Naive B cell (primary cell): ENCODE data around the gene IKZF3. TPM values are rescaled to one million over a fixed set of nuclear protein-coding genes. Genes with fewer than 3 reads are reported as not detected.
"Not testable (repeated sequence)": the region's sequence is repeated elsewhere in the genome, so short reads cannot be mapped to it uniquely, and the experiment has no call there.

Experiments used
- ATAC-seq, 2 donors: fragments of 150-1000 bp; cut with Tn5 transposase; 2 replicates each; pipeline ENCODE4 v1.10.0; 2021; ENCODE audit warnings: low read depth in 2 of 2, mild to moderate bottlenecking in 2 of 2, moderate library complexity in 2 of 2
- DNase-seq: peaks from one replicate; pipeline ENCODE4 v3.0.0; 2022
- H3K27ac Mint-ChIP-seq, 6 donors: one replicate each; pipeline ENCODE4 v1.8.0; 2020 to 2022; ENCODE audit warnings: mild to moderate bottlenecking in 6 of 6, mixed read lengths in 6 of 6, moderate library complexity in 5 of 6, inconsistent platforms in 2 of 6
- H3K27me3 Mint-ChIP-seq, 3 donors: one replicate each; pipeline ENCODE4 v1.8.0; 2021 to 2022; ENCODE audit warnings: mixed read lengths in 3 of 3, mild to moderate bottlenecking in 1 of 3
- H3K36me3 Mint-ChIP-seq, 2 donors: one replicate each; pipeline ENCODE4 v1.8.0; 2020 to 2022; ENCODE audit warnings: mixed read lengths in 2 of 2, inconsistent platforms in 1 of 2, mild to moderate bottlenecking in 1 of 2
- H3K4me1 Mint-ChIP-seq, 3 donors: one replicate each; pipeline ENCODE4 v1.8.0; 2020 to 2022; ENCODE audit warnings: mixed read lengths in 3 of 3, inconsistent platforms in 1 of 3, mild to moderate bottlenecking in 1 of 3, moderate library complexity in 1 of 3
- H3K4me3 Mint-ChIP-seq, 8 donors: one replicate each; pipeline ENCODE4 v1.8.0; 2020 to 2022; ENCODE audit warnings: mild to moderate bottlenecking in 8 of 8, mixed read lengths in 8 of 8, moderate library complexity in 8 of 8, inconsistent platforms in 2 of 8
- H3K9me3 Mint-ChIP-seq, 7 donors: one replicate each; pipeline ENCODE4 v1.8.0; 2020 to 2022; ENCODE audit warnings: mixed read lengths in 7 of 7, mild to moderate bottlenecking in 5 of 7, inconsistent platforms in 2 of 7, moderate library complexity in 1 of 7
- polyA plus RNA-seq, 6 donors: library from polyadenylated mRNA; unstranded; fragments of 300-500 nt; fragmentation: Illumina TruSeq; gene quantifications; one replicate each; pipeline ENCODE4 v1.2.3, GENCODE V29; 2021; ENCODE audit warnings: low read depth in 6 of 6

IKZF3 gene
- polyA plus RNA-seq, 6 donors from 2014 or later = 0.75 to 127 (median 39.8) TPM

DNA sequence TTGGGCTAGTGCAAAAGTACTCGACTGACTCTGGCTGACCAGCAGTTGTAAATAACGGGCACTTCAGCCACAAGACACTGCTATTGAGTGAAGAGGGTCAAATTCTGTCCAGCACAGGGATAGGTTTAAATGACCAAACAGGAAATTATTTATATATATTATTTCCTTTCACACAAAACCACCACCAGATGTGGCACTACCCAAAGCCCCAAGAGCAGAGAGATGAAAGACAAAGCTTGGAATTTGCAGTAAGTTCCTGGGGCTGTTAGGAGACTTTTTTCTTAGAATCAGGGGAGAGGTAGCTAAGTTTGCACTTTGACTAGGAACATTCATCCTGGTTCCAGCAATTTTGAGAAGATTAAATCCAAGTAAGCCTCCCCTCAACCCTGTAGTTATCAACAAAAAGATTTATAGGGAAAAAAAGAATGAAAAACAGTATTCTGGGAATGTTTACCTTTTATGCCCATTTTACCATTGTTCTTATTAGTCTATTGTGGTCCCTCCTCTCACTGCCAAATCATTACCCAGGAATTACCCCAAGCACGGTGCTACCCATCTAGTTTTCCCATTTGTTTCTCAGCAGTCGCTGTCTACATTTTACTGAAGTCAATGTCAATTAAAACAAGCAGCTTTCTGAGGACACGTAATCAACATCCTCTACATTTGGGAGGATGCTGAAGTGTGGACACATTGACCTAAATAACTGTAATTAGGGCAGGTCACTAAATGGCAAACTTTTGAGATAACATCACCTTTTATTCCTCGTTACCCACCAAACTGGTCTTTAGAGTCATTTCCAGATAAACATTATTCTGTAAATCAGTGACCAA, 82.9 kb downstream of the IKZF3 start:
- Mint-ChIP-seq H3K4me3 (peak overlapping the region in 5 of 8 donors; percentile 31 to 78 (median 46)), H3K9me3 (no peaks in the 10 kb centered on the region), H3K27me3 (no peaks in the 10 kb centered on the region), H3K36me3 (peaks cover 43 to 44% of the 10 kb centered on the region in 2 donors), H3K4me1 (peaks cover 60 to 89% (median 72%) of the 10 kb centered on the region in 3 donors), H3K27ac (peak overlapping the region; percentile 80 to 93 (median 88))
- DNase-seq (no peak), ATAC-seq (no peak)

DNA sequence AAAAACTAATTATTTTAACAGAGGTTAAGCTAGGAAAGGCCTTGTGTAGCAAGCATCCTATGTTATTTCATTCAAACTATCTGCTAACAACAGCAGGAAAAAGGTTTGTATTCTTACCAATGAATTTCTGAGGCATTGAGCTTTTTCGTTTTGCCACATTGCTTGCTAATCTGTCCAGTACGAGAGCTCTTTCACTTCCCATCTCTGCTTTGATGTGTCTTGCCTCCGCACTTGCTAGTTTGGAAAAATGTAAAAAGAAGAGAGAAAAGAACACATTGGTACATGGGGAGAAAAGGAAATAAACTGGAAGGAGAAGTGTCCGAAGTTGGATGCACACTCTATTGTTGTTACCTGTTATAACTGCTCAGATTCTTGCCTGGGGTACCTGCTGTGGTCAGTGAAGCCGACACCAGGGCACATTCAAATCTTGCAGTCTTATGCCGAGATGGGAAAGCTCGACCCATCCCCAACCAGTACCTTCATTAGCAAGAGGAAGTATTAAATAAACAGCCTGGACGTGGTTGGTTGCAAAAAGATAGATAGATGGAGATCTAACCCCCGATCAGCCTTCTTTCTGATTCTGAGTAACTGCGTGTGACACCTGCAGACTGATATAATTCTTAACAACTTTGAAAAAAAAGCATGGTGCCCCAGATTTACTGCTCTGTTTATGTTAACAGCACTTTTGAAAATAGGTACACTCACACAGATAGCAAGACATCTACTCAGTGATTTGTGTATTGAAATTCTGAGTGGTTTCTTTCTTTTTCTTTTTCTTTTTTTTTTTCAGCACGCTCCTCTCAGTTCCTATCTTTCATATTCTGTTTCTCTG, 86.4 kb downstream of the IKZF3 start:
- no peaks in the 10 kb centered on the region for H3K9me3 Mint-ChIP-seq
- ATAC-seq (peak; percentile 32 to 45), DNase-seq (peak; percentile 17)
- H3K27me3 Mint-ChIP-seq = no peaks in the 10 kb centered on the region
- H3K27ac Mint-ChIP-seq = peak overlapping the region; percentile 64 to 96 (median 82)
- peaks cover 36 to 40% of the 10 kb centered on the region in 2 donors for H3K36me3 Mint-ChIP-seq
- H3K4me1 Mint-ChIP-seq = peaks cover 72 to 94% (median 80%) of the 10 kb centered on the region in 3 donors
- H3K4me3 Mint-ChIP-seq = peak overlapping the region; percentile 80 to 95 (median 90)

DNA sequence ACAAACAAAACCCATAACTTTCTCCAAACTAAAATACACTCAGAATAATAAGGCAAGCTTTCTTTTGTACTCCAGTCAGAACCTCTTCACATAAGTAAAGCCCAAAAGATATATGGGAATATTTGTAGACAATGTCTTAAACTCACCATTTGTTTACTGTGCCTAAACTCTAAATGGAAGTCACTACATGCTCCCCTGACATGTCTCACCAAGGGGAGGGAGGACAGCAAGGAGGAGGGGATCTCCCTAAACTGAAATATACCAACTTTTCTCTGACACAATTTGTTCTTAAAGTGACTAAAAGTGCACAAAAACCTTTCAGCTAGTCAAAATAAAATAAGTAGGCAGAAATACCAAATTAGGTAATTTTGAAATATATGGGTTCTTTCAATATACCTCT, 87.9 kb downstream of the IKZF3 start:
- Mint-ChIP-seq H3K27me3 (no peaks in the 10 kb centered on the region), H3K4me3 (peak overlapping the region; percentile 80 to 95 (median 86)), H3K36me3 (peaks cover 37 to 41% of the 10 kb centered on the region in 2 donors), H3K27ac (peak overlapping the region; percentile 64 to 97 (median 90)), H3K9me3 (no peaks in the 10 kb centered on the region), H3K4me1 (peaks cover 72 to 94% (median 80%) of the 10 kb centered on the region in 3 donors)
- DNase-seq (no peak), ATAC-seq (peak in 1 of 2 donors; percentile 33)

DNA sequence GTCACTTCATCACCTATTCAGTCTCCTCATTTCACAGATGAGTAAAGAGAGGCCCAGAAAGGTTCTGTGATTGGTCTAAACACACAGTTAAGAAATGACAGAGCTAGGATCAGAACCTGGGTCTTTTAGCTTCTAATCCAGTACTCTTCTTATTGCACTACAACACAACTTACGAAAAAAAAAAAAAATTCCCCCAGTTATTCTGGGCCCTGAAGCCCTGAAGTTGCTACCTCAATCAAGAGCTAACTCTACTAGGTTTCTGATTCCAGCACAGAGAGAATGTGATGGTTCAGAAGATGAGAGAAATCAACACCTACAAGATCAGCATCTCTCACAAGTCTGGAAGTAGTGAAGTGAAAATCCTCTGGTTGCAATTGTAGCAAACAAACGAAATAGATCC, 89.1 kb downstream of the IKZF3 start:
- Mint-ChIP-seq H3K4me3 (peak overlapping the region; percentile 76 to 95 (median 86)), H3K27ac (peak overlapping the region; percentile 64 to 97 (median 92)), H3K36me3 (peaks cover 33 to 37% of the 10 kb centered on the region in 2 donors), H3K4me1 (peaks cover 74 to 95% (median 83%) of the 10 kb centered on the region in 3 donors), H3K27me3 (no peaks in the 10 kb centered on the region), H3K9me3 (no peaks in the 10 kb centered on the region)
- peak; percentile 43 for DNase-seq
- peak; percentile 45 to 64 for ATAC-seq

DNA sequence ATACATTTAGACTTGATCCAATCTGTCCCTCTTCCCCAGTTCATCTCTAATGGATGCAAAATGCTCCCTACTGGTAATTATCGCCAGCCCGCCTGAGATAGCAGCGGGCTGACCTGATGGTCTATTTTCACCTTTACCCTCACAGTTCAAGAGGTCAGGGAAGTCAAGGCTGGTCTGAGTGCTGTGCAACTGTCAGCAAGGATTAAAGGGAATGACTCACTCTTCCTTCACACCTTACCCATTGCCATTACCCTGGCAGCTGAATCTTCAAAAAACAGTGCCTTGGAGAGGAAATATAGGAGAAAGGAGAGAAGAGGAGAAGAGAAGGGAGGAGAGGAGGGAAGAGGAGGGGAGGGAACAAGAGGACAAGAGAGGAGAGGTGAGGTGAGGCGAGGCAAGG, 90.1 kb downstream of the IKZF3 start:
- H3K36me3 Mint-ChIP-seq = peaks cover 33 to 42% of the 10 kb centered on the region in 2 donors
- peak overlapping the region in 7 of 8 donors; percentile 51 to 95 (median 84) for H3K4me3 Mint-ChIP-seq
- peaks cover 76 to 99% (median 93%) of the 10 kb centered on the region in 3 donors for H3K4me1 Mint-ChIP-seq
- no peaks in the 10 kb centered on the region for H3K27me3 Mint-ChIP-seq
- ATAC-seq (no peak), DNase-seq (no peak)
- no peaks in the 10 kb centered on the region for H3K9me3 Mint-ChIP-seq
- peak overlapping the region; percentile 64 to 97 (median 92) for H3K27ac Mint-ChIP-seq

DNA sequence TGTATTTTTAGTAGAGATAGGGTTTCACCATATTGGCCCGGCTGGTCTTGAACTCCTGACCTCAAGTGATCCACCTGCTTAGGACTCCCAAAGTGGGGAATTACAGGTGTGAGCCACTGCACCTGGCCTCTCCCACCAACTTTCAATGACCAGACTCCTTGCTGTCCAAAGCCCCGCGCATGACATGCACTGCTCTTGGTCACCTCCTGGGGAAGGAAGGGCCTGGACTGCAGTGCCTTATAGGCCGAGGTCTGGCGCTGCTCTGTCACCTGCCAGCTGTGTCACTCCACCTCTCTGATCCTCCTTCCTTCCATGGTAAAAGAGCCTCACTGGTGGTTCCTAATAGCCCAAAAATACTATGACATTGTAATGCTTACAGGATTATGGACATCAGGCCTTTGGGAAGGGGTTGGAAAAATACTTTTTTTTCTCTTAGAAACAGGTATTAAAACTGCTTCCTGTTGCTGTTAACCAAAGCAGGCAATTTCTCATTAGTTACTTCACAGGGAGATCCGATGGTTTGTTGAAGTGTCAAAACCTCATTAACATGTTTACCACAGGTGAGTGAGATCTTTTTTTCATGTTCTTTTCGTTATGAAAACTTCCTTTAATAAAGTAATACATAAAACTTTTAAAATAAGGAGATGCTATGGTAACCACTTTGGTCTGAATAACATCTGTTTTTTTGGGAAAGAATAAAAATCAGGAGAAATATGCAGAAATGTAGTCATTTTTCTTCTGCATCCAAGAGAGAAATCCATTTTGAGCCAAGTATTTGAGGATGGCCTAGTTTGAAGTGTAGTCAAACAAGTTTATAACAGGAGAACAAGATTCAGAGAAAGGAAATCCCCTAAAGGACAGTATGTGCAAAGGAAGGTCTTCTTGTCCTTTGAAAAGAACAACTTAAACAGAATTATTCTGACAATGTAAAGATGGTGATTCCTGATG, 90.9 kb downstream of the IKZF3 start:
- H3K27me3 Mint-ChIP-seq = no peaks in the 10 kb centered on the region
- peak overlapping the region; percentile 7 to 92 (median 86) for H3K4me3 Mint-ChIP-seq
- H3K4me1 Mint-ChIP-seq = peaks cover 81 to 100% (median 94%) of the 10 kb centered on the region in 3 donors
- no peaks in the 10 kb centered on the region for H3K9me3 Mint-ChIP-seq
- DNase-seq (no peak), ATAC-seq (no peak)
- peaks cover 41 to 49% of the 10 kb centered on the region in 2 donors for H3K36me3 Mint-ChIP-seq
- H3K27ac Mint-ChIP-seq = peak overlapping the region; percentile 89 to 97 (median 94)

DNA sequence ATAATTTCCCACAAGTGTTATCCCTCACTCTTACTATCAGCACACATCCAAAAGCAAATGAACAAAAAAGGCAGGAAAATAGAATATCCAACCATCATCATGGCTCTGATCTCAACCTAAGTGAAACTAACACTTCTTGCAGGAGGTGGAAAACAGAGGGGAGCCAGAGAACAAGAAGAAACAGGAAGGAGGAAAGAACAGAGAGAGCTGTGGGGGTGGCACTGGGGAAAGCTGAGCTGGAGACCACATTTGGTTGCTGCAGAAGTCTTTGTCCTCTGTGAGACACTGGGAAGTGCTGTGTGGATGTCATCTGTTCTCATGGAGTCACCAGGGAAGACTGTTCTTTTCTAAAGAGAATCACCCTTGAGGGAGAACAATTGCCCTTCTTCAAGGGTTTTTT, 91.7 kb downstream of the IKZF3 start:
- no peaks in the 10 kb centered on the region for H3K9me3 Mint-ChIP-seq
- H3K27me3 Mint-ChIP-seq = no peaks in the 10 kb centered on the region
- H3K4me1 Mint-ChIP-seq = peaks cover 79 to 100% (median 94%) of the 10 kb centered on the region in 3 donors
- H3K27ac Mint-ChIP-seq = peak overlapping the region; percentile 89 to 97 (median 94)
- ATAC-seq = no peak
- peaks cover 46 to 58% of the 10 kb centered on the region in 2 donors for H3K36me3 Mint-ChIP-seq
- no peak for DNase-seq
- H3K4me3 Mint-ChIP-seq = peak overlapping the region; percentile 69 to 92 (median 78)

DNA sequence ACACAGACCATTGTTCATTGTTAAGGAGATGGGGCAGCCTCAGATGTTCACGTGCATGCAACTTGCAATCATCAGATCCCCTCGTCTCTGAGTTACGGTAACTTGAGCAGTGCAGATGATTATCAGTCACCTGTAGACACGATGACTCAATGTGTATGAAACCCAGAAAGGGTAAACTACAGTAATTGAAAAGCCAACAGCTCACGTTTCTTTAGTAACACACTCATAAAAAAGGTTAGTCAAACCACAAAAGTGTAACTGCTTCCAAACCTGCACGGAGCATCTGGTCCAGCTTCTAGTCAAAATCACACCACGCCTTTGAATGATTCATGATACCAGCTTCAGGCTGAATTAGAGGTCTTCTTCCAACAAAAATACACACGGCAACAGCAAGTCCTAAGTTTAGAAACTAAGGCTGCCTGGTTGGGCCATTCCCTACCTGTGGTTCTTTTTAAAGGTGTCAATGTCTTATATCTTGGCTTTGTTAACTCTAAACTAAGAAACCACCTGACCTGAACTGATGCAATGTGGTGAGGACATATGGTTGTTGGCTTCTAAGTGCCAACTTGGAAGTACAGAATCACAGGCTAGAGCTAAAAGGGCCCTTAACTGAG, 94.0 kb downstream of the IKZF3 start:
- H3K4me1 Mint-ChIP-seq = peaks cover 86 to 100% (median 87%) of the 10 kb centered on the region in 3 donors
- ATAC-seq (peak in 1 of 2 donors; percentile 29), DNase-seq (no peak)
- no peaks in the 10 kb centered on the region for H3K9me3 Mint-ChIP-seq
- H3K27ac Mint-ChIP-seq = peak overlapping the region; percentile 68 to 93 (median 86)
- peaks cover 57 to 73% of the 10 kb centered on the region in 2 donors for H3K36me3 Mint-ChIP-seq
- no peaks in the 10 kb centered on the region for H3K27me3 Mint-ChIP-seq
- peak overlapping the region in 6 of 8 donors; percentile 6 to 92 (median 77) for H3K4me3 Mint-ChIP-seq

DNA sequence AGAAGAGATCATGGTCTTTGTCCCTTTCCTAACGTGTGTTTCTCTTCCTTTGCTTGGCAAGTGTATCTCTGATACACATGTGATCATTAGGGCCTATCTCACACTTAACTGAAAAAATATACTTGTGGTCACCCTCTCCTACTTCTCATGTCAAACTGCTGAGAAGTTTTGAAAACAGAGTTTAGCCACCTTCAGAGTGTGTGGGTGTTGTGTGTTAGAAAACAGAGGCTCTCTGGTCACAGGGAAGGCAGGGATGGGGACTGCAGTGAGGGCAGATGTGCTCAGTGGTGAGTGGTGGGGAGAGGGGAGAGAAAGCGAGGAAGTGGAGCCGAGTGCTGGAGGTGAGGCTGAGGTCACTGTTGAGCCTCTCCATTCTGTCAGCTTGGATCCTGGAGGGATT, 97.0 kb downstream of the IKZF3 start:
- Mint-ChIP-seq H3K4me3 (peak overlapping the region in 6 of 8 donors; percentile 1 to 62 (median 18)), H3K4me1 (peaks cover 69 to 87% (median 70%) of the 10 kb centered on the region in 3 donors), H3K36me3 (peaks cover 57 to 69% of the 10 kb centered on the region in 2 donors), H3K27me3 (no peaks in the 10 kb centered on the region), H3K9me3 (no peaks in the 10 kb centered on the region), H3K27ac (peak overlapping the region; percentile 81 to 97 (median 93))
- ATAC-seq = no peak
- no peak for DNase-seq

DNA sequence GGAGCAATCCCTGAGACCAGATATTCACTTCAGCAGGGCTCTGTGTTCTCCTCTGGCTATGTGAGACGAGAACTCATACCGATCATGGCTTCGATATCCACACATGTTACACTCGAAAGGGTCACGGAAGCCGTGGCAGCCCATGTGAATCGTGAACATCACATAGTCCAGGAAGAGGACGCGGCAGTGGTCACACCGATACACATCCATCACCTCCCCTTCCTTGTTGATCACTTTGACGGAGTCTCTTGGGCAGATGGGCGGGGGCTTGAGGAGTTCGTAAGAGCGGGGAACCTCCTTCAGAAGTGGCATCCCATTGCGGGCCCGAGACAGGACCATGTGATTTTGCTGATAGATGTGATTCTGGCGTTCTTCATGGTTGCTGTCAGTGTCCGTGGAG, 98.3 kb downstream of the IKZF3 start:
- no peak for DNase-seq

DNA sequence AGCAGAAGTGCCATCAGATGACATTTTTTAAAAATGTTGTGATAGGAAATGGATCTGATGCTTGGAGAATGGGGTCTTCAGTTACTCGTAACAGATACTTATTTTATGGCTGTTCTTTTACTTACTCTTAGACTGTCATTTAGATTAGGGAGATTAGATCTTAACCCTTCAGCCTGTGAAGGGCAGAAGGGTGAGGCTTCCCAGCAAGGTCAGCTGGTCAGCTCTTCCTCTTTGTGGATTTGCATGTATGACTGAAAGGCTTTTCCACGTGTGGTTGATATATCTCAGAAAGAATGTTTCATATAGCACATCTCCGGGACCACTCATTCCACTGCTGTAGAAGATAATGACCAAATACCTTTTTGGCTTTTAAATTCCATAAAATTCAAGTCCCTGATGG, 98.9 kb downstream of the IKZF3 start:
- H3K36me3 Mint-ChIP-seq = peaks cover 47 to 57% of the 10 kb centered on the region in 2 donors
- peaks cover 49 to 82% (median 53%) of the 10 kb centered on the region in 3 donors for H3K4me1 Mint-ChIP-seq
- peak overlapping the region; percentile 70 to 95 (median 85) for H3K27ac Mint-ChIP-seq
- no peak for DNase-seq
- H3K4me3 Mint-ChIP-seq = peak overlapping the region in 1 of 8 donors; percentile 20
- H3K9me3 Mint-ChIP-seq = no peaks in the 10 kb centered on the region
- ATAC-seq = no peak
- no peaks in the 10 kb centered on the region for H3K27me3 Mint-ChIP-seq

More for the DNA sequence above, 98.3 kb downstream of the IKZF3 start:
- peak overlapping the region in 2 of 8 donors; percentile 19 for H3K4me3 Mint-ChIP-seq
- no peaks in the 10 kb centered on the region for H3K27me3 Mint-ChIP-seq
- H3K9me3 Mint-ChIP-seq = no peaks in the 10 kb centered on the region
- peak overlapping the region; percentile 66 to 94 (median 85) for H3K27ac Mint-ChIP-seq
- peaks cover 47 to 57% of the 10 kb centered on the region in 2 donors for H3K36me3 Mint-ChIP-seq
- ATAC-seq = no peak
- peaks cover 55 to 82% (median 56%) of the 10 kb centered on the region in 3 donors for H3K4me1 Mint-ChIP-seq

DNA sequence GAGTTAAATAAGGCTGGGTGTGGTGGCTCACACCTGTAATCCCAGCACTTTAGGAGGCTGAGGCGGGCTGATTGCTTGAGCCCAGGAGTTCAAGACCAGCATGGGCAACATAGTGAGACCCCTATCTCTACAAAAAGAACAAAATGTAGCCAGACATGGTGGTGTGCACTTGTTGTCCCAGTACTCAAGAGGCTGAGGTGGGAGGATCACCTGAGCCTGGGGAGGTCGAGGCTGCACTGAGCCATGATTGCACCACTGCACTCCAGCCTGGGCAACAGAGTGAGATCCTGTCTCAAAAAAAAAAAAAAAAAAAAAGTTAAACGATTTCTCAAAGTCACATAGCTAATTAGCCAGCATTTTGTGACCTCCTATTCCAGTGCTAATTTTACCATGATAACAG, 99.9 kb downstream of the IKZF3 start:
- not testable (repeated sequence) for DNase-seq, H3K4me3 Mint-ChIP-seq, H3K27me3 Mint-ChIP-seq, ATAC-seq, H3K9me3 Mint-ChIP-seq
- H3K27ac Mint-ChIP-seq = peak overlapping the region in 3 of 6 donors; percentile 29 to 89 (median 80)
- peaks cover 47 to 82% (median 53%) of the 10 kb centered on the region in 3 donors for H3K4me1 Mint-ChIP-seq
- H3K36me3 Mint-ChIP-seq = peaks cover 44 to 54% of the 10 kb centered on the region in 2 donors
